ENCODE measurements around the gene VASP. TPM values are rescaled to one million over a fixed set of nuclear protein-coding genes. Genes with fewer than 3 reads are reported as not detected.

Gene VASP
- total and polyA plus RNA-seq, 2 of the 13 experiments (the other 11 are each of a cell fraction or from before 2014, with no cell fraction given) = 41.8 to 67.1 TPM

DNA sequence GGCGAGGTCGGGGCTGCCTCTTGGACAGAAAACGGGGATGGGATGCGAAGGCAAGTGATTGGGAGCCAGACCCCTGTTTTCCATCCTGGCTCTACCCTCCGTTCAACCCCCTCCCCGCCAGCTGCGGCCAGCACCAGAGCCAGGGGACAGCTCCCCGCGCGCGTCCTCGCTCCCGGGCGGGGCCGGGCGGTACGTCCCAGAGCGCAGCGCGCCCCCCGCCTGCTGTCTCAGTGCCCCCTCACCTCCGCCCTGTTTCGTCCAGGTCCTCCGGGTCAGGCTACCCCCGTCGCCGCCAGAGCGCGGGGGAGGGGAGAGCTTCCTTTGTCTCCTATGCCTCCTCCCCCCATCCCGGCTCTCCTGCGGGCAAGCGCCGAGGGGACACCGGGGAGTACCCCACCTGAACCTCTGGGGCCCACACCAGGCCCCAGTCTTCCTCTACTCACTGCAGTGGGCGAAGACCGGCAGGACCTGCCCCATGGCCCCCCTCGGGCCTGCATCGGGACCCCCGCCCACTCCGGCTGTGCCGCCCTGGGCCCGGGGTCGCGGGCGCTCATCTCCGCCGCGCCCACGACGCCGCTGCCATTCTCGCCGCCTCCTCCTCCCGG, 10.8 kb upstream of the VASP start (continued):
- TF ChIP-seq, protein P1, sequence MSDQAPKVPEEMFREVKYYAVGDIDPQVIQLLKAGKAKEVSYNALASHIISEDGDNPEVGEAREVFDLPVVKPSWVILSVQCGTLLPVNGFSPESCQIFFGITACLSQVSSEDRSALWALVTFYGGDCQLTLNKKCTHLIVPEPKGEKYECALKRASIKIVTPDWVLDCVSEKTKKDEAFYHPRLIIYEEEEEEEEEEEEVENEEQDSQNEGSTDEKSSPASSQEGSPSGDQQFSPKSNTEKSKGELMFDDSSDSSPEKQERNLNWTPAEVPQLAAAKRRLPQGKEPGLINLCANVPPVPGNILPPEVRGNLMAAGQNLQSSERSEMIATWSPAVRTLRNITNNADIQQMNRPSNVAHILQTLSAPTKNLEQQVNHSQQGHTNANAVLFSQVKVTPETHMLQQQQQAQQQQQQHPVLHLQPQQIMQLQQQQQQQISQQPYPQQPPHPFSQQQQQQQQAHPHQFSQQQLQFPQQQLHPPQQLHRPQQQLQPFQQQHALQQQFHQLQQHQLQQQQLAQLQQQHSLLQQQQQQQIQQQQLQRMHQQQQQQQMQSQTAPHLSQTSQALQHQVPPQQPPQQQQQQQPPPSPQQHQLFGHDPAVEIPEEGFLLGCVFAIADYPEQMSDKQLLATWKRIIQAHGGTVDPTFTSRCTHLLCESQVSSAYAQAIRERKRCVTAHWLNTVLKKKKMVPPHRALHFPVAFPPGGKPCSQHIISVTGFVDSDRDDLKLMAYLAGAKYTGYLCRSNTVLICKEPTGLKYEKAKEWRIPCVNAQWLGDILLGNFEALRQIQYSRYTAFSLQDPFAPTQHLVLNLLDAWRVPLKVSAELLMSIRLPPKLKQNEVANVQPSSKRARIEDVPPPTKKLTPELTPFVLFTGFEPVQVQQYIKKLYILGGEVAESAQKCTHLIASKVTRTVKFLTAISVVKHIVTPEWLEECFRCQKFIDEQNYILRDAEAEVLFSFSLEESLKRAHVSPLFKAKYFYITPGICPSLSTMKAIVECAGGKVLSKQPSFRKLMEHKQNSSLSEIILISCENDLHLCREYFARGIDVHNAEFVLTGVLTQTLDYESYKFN (CRISPR knock-in tag; conservative IDR thresholded peaks at IDR 0.05) = peak; percentile 35; the same call in 1 of the 2 replicates
- TF ChIP-seq ZNF431 (CRISPR knock-in tag; IDR thresholded peaks at IDR 0.05; ENCODE audit: borderline replicate concordance, low read depth) (0 out of 2 replicates have a peak, but pooled peaks have one; percentile 48), KDM1A (CRISPR knock-in tag; IDR thresholded peaks at IDR 0.05) (no peak), MYNN (CRISPR knock-in tag; IDR thresholded peaks at IDR 0.05; ENCODE audit: low read depth) (no peak), ZNF331 (CRISPR knock-in tag; IDR thresholded peaks at IDR 0.05) (peak; percentile 73), PRPF4 (IDR thresholded peaks at IDR 0.05; ENCODE audit: low read depth, low read length, poor library complexity, severe bottlenecking) (no peak), DNMT3B (CRISPR knock-in tag; conservative IDR thresholded peaks at IDR 0.05) (peak; percentile 66; the same call in 1 of the 2 replicates), ZNF563 (CRISPR knock-in tag; IDR thresholded peaks at IDR 0.05) (peak; percentile 88; the same call in 1 of the 2 replicates)
- TF ChIP-seq, protein P2, sequence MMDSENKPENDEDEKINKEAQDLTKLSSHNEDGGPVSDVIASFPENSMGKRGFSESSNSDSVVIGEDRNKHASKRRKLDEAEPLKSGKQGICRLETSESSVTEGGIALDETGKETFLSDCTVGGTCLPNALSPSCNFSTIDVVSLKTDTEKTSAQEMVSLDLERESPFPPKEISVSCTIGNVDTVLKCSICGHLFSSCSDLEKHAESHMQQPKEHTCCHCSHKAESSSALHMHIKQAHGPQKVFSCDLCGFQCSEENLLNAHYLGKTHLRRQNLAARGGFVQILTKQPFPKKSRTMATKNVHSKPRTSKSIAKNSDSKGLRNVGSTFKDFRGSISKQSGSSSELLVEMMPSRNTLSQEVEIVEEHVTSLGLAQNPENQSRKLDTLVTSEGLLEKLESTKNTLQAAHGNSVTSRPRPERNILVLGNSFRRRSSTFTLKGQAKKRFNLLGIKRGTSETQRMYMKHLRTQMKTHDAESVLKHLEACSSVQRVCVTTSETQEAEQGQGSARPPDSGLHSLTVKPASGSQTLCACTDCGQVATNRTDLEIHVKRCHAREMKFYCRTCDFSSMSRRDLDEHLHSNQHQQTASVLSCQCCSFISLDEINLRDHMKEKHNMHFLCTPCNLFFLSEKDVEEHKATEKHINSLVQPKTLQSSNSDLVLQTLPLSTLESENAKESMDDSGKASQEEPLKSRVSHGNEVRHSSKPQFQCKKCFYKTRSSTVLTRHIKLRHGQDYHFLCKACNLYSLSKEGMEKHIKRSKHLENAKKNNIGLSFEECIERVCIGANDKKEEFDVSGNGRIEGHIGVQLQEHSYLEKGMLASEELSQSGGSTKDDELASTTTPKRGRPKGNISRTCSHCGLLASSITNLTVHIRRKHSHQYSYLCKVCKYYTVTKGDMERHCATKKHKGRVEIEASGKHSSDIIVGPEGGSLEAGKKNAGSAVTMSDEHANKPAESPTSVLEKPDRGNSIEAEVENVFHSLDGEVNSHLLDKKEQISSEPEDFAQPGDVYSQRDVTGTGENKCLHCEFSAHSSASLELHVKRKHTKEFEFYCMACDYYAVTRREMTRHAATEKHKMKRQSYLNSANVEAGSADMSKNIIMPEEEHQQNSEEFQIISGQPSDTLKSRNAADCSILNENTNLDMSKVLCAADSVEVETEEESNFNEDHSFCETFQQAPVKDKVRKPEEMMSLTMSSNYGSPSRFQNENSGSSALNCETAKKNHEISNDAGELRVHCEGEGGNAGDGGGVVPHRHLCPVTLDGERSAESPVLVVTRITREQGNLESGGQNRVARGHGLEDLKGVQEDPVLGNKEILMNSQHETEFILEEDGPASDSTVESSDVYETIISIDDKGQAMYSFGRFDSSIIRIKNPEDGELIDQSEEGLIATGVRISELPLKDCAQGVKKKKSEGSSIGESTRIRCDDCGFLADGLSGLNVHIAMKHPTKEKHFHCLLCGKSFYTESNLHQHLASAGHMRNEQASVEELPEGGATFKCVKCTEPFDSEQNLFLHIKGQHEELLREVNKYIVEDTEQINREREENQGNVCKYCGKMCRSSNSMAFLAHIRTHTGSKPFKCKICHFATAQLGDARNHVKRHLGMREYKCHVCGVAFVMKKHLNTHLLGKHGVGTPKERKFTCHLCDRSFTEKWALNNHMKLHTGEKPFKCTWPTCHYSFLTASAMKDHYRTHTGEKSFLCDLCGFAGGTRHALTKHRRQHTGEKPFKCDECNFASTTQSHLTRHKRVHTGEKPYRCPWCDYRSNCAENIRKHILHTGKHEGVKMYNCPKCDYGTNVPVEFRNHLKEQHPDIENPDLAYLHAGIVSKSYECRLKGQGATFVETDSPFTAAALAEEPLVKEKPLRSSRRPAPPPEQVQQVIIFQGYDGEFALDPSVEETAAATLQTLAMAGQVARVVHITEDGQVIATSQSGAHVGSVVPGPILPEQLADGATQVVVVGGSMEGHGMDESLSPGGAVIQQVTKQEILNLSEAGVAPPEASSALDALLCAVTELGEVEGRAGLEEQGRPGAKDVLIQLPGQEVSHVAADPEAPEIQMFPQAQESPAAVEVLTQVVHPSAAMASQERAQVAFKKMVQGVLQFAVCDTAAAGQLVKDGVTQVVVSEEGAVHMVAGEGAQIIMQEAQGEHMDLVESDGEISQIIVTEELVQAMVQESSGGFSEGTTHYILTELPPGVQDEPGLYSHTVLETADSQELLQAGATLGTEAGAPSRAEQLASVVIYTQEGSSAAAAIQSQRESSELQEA (CRISPR knock-in tag; IDR thresholded peaks at IDR 0.05; ENCODE audit: not compliant biosample characterization) = peak; percentile 70
- TF ChIP-seq, protein P3, sequence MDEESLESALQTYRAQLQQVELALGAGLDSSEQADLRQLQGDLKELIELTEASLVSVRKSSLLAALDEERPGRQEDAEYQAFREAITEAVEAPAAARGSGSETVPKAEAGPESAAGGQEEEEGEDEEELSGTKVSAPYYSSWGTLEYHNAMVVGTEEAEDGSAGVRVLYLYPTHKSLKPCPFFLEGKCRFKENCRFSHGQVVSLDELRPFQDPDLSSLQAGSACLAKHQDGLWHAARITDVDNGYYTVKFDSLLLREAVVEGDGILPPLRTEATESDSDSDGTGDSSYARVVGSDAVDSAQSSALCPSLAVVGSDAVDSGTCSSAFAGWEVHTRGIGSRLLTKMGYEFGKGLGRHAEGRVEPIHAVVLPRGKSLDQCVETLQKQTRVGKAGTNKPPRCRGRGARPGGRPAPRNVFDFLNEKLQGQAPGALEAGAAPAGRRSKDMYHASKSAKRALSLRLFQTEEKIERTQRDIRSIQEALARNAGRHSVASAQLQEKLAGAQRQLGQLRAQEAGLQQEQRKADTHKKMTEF (CRISPR knock-in tag; IDR thresholded peaks at IDR 0.05) = peak; percentile 76; the same call in 1 of the 2 replicates
- TF ChIP-seq, protein P4, sequence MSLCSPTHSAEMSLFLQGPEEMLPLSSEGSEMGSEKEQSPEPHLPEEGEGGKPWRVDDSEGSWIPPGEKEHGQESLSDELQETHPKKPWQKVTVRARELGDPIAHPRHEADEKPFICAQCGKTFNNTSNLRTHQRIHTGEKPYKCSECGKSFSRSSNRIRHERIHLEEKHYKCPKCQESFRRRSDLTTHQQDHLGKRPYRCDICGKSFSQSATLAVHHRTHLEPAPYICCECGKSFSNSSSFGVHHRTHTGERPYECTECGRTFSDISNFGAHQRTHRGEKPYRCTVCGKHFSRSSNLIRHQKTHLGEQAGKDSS (CRISPR knock-in tag; IDR thresholded peaks at IDR 0.05; ENCODE audit: borderline replicate concordance, low read depth) = peak; percentile 72; the same call in 1 of the 2 replicates
